ENCODE results near the gene N4BP3.

DNA sequence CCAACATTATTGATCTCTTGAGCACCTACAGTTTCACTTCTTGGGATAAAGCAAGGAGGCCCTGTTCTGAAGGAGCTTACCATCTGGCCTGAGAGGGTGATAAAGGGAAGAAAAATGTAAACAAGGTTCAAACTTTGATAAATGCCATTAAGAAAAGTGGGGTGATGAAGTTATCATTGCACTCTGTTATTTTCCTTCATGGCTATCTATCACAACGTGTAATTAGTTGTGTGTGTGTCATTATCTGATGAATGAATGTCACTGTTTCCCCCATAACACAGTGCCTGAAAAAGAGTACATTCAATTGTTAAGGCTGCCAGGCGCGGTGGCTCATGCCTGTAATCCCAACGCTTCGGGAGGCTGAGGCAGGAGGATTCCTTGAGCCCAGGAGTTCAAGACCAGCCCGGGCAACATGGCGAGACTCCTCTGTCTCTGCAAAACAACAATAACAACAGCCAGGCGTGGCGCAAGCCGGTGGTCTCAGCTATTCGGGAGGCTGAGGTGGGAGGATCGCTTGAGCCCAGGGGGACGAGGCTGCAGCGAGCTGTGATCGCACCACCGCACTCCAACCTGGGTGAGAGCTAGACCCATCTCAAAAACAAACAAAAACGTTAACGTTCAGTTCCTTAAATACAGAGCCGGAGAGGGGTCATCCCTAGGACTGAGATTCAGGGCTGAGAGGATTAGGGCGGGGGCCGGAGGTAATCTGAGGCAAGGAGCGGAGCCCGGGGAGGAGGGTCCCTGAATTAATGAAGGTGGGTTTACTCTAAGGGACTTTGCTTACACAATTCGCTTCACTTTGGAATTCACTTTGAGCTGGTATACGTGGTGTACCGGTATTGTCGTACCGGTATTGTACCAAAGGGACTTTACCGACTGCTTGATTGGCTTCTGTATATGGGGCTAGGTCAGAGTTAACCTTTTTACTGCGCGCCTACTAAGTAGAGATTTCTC lies 39.4 kb downstream of the N4BP3 start:
- TF ChIP-seq, protein P1, sequence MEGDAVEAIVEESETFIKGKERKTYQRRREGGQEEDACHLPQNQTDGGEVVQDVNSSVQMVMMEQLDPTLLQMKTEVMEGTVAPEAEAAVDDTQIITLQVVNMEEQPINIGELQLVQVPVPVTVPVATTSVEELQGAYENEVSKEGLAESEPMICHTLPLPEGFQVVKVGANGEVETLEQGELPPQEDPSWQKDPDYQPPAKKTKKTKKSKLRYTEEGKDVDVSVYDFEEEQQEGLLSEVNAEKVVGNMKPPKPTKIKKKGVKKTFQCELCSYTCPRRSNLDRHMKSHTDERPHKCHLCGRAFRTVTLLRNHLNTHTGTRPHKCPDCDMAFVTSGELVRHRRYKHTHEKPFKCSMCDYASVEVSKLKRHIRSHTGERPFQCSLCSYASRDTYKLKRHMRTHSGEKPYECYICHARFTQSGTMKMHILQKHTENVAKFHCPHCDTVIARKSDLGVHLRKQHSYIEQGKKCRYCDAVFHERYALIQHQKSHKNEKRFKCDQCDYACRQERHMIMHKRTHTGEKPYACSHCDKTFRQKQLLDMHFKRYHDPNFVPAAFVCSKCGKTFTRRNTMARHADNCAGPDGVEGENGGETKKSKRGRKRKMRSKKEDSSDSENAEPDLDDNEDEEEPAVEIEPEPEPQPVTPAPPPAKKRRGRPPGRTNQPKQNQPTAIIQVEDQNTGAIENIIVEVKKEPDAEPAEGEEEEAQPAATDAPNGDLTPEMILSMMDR (conservative IDR thresholded peaks at IDR 0.05; ENCODE audit: low read depth, low read length), result no peak
- TF ChIP-seq CEBPB (IDR thresholded peaks at IDR 0.05; ENCODE audit: low read depth, low read length) (no peak), RFX5 (IDR thresholded peaks at IDR 0.05; ENCODE audit: low read depth, low read length) (no peak), NFE2L2 (IDR thresholded peaks at IDR 0.05; ENCODE audit: low read depth, low read length) (no peak), POLR2A (IDR thresholded peaks at IDR 0.05; ENCODE audit: low read depth, low read length) (no peak), CHD1 (IDR thresholded peaks at IDR 0.05; ENCODE audit: low read depth, low read length) (no peak), RCOR1 (IDR thresholded peaks at IDR 0.05; ENCODE audit: insufficient replicate concordance, low read length) (no peak), MAZ (IDR thresholded peaks at IDR 0.05; ENCODE audit: borderline replicate concordance, low read depth, low read length) (no peak), MAFK (IDR thresholded peaks at IDR 0.05; ENCODE audit: low read depth, low read length) (no peak), BHLHE40 (IDR thresholded peaks at IDR 0.05; ENCODE audit: low read depth, low read length) (no peak), SMC3 (IDR thresholded peaks at IDR 0.05; ENCODE audit: low read depth, low read length) (no peak), MXI1 (IDR thresholded peaks at IDR 0.05; ENCODE audit: borderline replicate concordance, low read depth, low read length) (no peak)
- TF ChIP-seq, protein P2, sequence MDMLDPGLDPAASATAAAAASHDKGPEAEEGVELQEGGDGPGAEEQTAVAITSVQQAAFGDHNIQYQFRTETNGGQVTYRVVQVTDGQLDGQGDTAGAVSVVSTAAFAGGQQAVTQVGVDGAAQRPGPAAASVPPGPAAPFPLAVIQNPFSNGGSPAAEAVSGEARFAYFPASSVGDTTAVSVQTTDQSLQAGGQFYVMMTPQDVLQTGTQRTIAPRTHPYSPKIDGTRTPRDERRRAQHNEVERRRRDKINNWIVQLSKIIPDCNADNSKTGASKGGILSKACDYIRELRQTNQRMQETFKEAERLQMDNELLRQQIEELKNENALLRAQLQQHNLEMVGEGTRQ (IDR thresholded peaks at IDR 0.05; ENCODE audit: low read depth, low read length), result no peak
- TF ChIP-seq, protein P3, sequence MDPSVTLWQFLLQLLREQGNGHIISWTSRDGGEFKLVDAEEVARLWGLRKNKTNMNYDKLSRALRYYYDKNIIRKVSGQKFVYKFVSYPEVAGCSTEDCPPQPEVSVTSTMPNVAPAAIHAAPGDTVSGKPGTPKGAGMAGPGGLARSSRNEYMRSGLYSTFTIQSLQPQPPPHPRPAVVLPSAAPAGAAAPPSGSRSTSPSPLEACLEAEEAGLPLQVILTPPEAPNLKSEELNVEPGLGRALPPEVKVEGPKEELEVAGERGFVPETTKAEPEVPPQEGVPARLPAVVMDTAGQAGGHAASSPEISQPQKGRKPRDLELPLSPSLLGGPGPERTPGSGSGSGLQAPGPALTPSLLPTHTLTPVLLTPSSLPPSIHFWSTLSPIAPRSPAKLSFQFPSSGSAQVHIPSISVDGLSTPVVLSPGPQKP (IDR thresholded peaks at IDR 0.05; ENCODE audit: borderline replicate concordance, low read depth, low read length), result no peak

All from IMR-90 (cell line).